ENCODE results near the gene WNT5B.

The WNT5B gene

DNA sequence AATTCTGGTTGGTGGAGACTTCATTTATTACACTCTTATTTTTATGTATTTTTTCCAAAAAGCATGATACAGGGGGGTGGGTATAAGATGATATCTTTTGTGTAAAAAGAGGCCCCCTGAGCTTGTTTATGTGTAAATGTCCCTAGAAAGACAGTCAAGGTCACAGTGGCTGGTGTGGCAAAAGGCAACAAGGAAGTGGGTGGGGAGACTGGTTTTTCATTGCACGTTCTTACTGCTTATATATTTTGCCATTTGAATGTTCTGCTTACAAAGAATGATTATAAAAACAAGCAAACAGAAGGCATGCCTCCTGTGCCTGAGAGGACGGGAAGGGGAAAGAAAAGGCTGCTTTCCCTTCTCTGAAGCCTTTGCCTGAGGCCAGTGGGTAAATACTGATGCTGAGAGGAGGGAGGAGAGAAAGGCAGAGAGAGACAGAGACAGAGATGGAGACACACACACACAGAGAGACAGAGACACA, 37.7 kb downstream of the WNT5B start:
- H3K4me3 ChIP-seq (ENCODE audit: low read depth, low read length): no peak overlapping the region
- DNase-seq (ENCODE audit: low read depth): no peak

GRCh38 chr12:1668833-1669543, 40.0 kb downstream of the WNT5B start:
- TF ChIP-seq, protein P1, sequence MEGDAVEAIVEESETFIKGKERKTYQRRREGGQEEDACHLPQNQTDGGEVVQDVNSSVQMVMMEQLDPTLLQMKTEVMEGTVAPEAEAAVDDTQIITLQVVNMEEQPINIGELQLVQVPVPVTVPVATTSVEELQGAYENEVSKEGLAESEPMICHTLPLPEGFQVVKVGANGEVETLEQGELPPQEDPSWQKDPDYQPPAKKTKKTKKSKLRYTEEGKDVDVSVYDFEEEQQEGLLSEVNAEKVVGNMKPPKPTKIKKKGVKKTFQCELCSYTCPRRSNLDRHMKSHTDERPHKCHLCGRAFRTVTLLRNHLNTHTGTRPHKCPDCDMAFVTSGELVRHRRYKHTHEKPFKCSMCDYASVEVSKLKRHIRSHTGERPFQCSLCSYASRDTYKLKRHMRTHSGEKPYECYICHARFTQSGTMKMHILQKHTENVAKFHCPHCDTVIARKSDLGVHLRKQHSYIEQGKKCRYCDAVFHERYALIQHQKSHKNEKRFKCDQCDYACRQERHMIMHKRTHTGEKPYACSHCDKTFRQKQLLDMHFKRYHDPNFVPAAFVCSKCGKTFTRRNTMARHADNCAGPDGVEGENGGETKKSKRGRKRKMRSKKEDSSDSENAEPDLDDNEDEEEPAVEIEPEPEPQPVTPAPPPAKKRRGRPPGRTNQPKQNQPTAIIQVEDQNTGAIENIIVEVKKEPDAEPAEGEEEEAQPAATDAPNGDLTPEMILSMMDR (conservative IDR thresholded peaks at IDR 0.05; ENCODE audit: low read depth, low read length): no peak
- peak; percentile 79 for DNase-seq (ENCODE audit: low read depth)
- no peak overlapping the region for H3K4me3 ChIP-seq (ENCODE audit: low read depth, low read length)

More for the DNA sequence above, 37.7 kb downstream of the WNT5B start:
- TF ChIP-seq, protein P1 (conservative IDR thresholded peaks at IDR 0.05; ENCODE audit: low read depth, low read length): no peak

- TF ChIP-seq, protein P1 (conservative IDR thresholded peaks at IDR 0.05; ENCODE audit: low read depth, low read length): no peak
Observed at GRCh38 chr12:1670358-1671268, 41.6 kb downstream of the WNT5B start.

GRCh38 chr12:1676043-1676442, 47.0 kb downstream of the WNT5B start:
- TF ChIP-seq, protein P1 (conservative IDR thresholded peaks at IDR 0.05; ENCODE audit: low read depth, low read length): no peak
- H3K4me3 ChIP-seq (ENCODE audit: low read depth, low read length): no peak overlapping the region
- DNase-seq (ENCODE audit: low read depth): no peak

More at GRCh38 chr12:1670358-1671268, 41.6 kb downstream of the WNT5B start:
- no peak for DNase-seq (ENCODE audit: low read depth)
- H3K4me3 ChIP-seq (ENCODE audit: low read depth, low read length): no peak overlapping the region

- no peak overlapping the region for H3K4me3 ChIP-seq (ENCODE audit: low read depth, low read length)
- no peak for DNase-seq (ENCODE audit: low read depth)
- TF ChIP-seq, protein P1 (conservative IDR thresholded peaks at IDR 0.05; ENCODE audit: low read depth, low read length): no peak
Observed at GRCh38 chr12:1680804-1681492, 51.9 kb downstream of the WNT5B start.

GRCh38 chr12:1681493-1681807, 52.4 kb downstream of the WNT5B start:
- TF ChIP-seq, protein P1 (conservative IDR thresholded peaks at IDR 0.05; ENCODE audit: low read depth, low read length): no peak
- H3K4me3 ChIP-seq (ENCODE audit: low read depth, low read length): no peak overlapping the region
- no peak for DNase-seq (ENCODE audit: low read depth)

Measured in choroid plexus epithelial cell (primary cell).